Activated T-helper 2 cell treated with anti-CD3 and anti-CD28 coated beads, Interferon-gamma antibody, Interleukin-2, Interleukin-4, amounts not matched to agents 10 μg/mL and 5 μg/mL and 100 μg/mL, durations not matched to agents 14 hours and 24 hours and 36 hours (primary cell): ENCODE results near the gene NRXN3. TPM values are rescaled to one million over a fixed set of nuclear protein-coding genes. Genes with fewer than 3 reads are reported as not detected.
"Not testable (repeated sequence)": the region's sequence is repeated elsewhere in the genome, so short reads cannot be mapped to it uniquely, and the experiment has no call there.

Source experiments
- DNase-seq: peaks from one replicate; pipeline ENCODE4 v3.0.0; 2021; ENCODE audit warnings: low spot score
- H3K27ac Mint-ChIP-seq: one replicate; pipeline ENCODE4 v1.8.0; 2021; ENCODE audit warnings: mixed read lengths
- H3K27me3 Mint-ChIP-seq: one replicate; pipeline ENCODE4 v1.8.0; 2021; ENCODE audit warnings: low read depth, mixed read lengths
- H3K36me3 Mint-ChIP-seq: one replicate; pipeline ENCODE4 v1.8.0; 2021; ENCODE audit warnings: low read depth, mixed read lengths
- H3K4me1 Mint-ChIP-seq: one replicate; pipeline ENCODE4 v1.8.0; 2021; ENCODE audit warnings: low read depth, mixed read lengths
- H3K4me3 Mint-ChIP-seq: one replicate; pipeline ENCODE4 v1.8.0; 2021; ENCODE audit warnings: low read depth, mild to moderate bottlenecking, moderate library complexity, mixed read lengths
- H3K9me3 Mint-ChIP-seq: one replicate; pipeline ENCODE4 v1.8.0; 2021; ENCODE audit warnings: mixed read lengths
- intact Hi-C: fragments of 100-400 bp; cut with micrococcal nuclease; formaldehyde crosslinking; loops from one replicate; pipeline ENCODE4 v1.15.1; 2023
- total RNA-seq: library from RNA; stranded (reverse); gene quantifications from 2 replicates; pipeline ENCODE4 v1.2.3, GENCODE V29; 2022

Gene NRXN3
- total RNA-seq, 1 donor from 2014 or later = not detected

DNA sequence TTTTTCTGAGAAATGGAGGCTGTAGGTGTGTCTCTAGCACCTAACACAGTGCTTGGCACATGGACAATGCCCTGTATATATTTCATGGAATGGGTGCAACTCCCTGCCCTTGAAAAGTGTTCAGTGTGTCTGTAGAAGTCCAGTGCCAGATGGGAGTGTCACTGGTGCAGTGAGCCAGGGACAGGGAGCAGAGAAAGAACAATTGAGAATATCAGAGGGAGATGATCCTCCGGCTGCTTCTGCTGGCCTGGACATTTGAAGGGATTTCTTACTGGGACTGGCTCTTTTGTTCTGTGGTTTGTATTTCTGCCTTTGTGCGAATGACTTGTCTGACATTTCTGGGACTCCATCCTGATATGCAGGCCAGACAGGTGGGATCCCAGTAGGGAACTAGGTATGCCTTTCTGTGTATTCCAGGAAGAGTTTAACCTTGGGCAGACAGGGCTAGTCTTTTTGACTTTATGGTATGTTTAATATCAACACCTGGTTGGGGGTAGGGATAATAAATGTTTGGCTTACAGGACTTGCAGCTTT lies 328.0 kb downstream of the NRXN3 start:
- Mint-ChIP-seq H3K4me1 (no peaks in the 10 kb centered on the region), H3K27me3 (no peaks in the 10 kb centered on the region), H3K9me3 (no peaks in the 10 kb centered on the region), H3K27ac (no peak overlapping the region), H3K4me3 (no peak overlapping the region), H3K36me3 (no peaks in the 10 kb centered on the region)
- intact Hi-C loops = no loop called here
- DNase-seq = no peak

GRCh38 chr14:78501909-78502308 lies 331.7 kb downstream of the NRXN3 start:
- intact Hi-C loops = no loop called here
- no peak overlapping the region for H3K27ac Mint-ChIP-seq
- no peak for DNase-seq
- H3K4me1 Mint-ChIP-seq = no peaks in the 10 kb centered on the region
- H3K4me3 Mint-ChIP-seq = no peak overlapping the region
- no peaks in the 10 kb centered on the region for H3K36me3 Mint-ChIP-seq
- H3K9me3 Mint-ChIP-seq = no peaks in the 10 kb centered on the region
- H3K27me3 Mint-ChIP-seq = no peaks in the 10 kb centered on the region

DNA sequence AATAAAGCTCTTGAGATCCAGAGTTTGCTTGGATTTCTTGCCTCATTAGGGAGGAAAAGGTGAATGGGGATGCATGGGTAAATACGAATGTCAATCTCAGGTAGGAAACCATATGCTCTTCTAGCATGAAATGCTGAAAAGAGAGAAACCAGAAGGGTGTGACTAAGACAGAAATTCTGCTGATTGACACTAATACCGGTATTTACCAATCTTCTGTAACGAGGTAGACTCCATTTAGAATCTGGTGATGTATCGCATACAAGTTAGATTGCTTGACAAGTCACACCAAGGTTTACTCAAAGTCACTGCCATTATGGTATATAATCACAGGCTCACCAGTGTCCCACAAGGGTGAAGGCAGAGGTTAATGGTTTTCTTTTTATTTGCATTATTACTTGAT lies 337.9 kb downstream of the NRXN3 start:
- intact Hi-C loops = no loop called here
- no peak overlapping the region for H3K27ac Mint-ChIP-seq
- H3K27me3 Mint-ChIP-seq = no peaks in the 10 kb centered on the region
- no peak overlapping the region for H3K4me3 Mint-ChIP-seq
- no peaks in the 10 kb centered on the region for H3K36me3 Mint-ChIP-seq
- H3K9me3 Mint-ChIP-seq = no peaks in the 10 kb centered on the region
- no peak for DNase-seq
- H3K4me1 Mint-ChIP-seq = no peaks in the 10 kb centered on the region

GRCh38 chr14:78509516-78509915 lies 339.3 kb downstream of the NRXN3 start:
- Mint-ChIP-seq H3K36me3 (no peaks in the 10 kb centered on the region), H3K9me3 (no peaks in the 10 kb centered on the region), H3K4me1 (no peaks in the 10 kb centered on the region), H3K27ac (no peak overlapping the region), H3K27me3 (no peaks in the 10 kb centered on the region), H3K4me3 (no peak overlapping the region)
- intact Hi-C loops = no loop called here
- no peak for DNase-seq

GRCh38 chr14:78512021-78512420 lies 341.8 kb downstream of the NRXN3 start:
- Mint-ChIP-seq H3K27ac (no peak overlapping the region), H3K27me3 (no peaks in the 10 kb centered on the region), H3K4me3 (no peak overlapping the region), H3K4me1 (no peaks in the 10 kb centered on the region), H3K9me3 (no peaks in the 10 kb centered on the region), H3K36me3 (no peaks in the 10 kb centered on the region)
- intact Hi-C loops = no loop called here
- DNase-seq = no peak

GRCh38 chr14:78519863-78520262 lies 349.7 kb downstream of the NRXN3 start:
- no peak for DNase-seq
- intact Hi-C loops = no loop called here
- H3K36me3 Mint-ChIP-seq = no peaks in the 10 kb centered on the region
- H3K27ac Mint-ChIP-seq = no peak overlapping the region
- H3K4me3 Mint-ChIP-seq = no peak overlapping the region
- no peaks in the 10 kb centered on the region for H3K9me3 Mint-ChIP-seq
- no peaks in the 10 kb centered on the region for H3K27me3 Mint-ChIP-seq
- no peaks in the 10 kb centered on the region for H3K4me1 Mint-ChIP-seq

DNA sequence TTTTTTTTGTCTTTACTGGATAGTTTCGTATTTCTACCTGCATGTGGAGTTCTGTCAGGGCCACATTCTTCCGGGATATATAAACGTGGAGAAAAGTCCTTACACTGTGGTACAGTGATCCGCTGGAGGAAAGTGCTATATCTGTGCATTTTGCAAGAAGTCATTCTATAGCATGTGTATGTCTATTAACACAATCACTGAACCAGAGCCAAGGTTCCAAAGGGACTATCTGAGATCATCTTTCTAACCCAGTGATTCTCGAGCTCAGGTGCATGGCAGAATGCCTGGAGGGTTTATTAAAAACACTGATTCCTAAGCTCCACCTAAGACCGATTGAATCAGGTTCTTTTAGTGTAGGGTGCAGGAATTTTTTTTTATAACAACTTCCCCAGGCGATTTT lies 354.0 kb downstream of the NRXN3 start:
- Mint-ChIP-seq H3K27ac (no peak overlapping the region), H3K4me1 (no peaks in the 10 kb centered on the region), H3K27me3 (no peaks in the 10 kb centered on the region), H3K4me3 (no peak overlapping the region), H3K36me3 (no peaks in the 10 kb centered on the region), H3K9me3 (no peaks in the 10 kb centered on the region)
- no peak for DNase-seq
- intact Hi-C loops = no loop called here

DNA sequence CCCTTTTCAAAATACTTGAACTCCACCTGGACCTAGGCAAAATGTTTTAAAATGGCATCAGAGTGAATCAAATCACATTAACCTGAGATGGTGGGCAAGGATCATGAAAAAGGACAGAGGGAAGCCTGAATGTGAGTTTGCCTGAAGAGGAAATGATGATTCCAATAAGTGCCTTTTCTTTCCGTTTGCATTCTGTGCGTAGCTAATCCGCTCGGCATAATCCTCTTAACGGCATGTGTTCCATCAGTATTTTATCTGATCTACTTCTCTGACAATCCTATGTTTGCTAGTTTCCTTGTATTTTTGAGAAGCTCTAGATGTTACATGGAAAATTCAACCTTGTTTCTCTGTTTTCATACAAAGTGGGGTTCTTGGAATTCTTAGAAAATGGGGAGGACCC lies 354.6 kb downstream of the NRXN3 start:
- no peaks in the 10 kb centered on the region for H3K4me1 Mint-ChIP-seq
- no peaks in the 10 kb centered on the region for H3K9me3 Mint-ChIP-seq
- no peaks in the 10 kb centered on the region for H3K36me3 Mint-ChIP-seq
- intact Hi-C loops = no loop called here
- H3K27me3 Mint-ChIP-seq = no peaks in the 10 kb centered on the region
- no peak overlapping the region for H3K27ac Mint-ChIP-seq
- DNase-seq = no peak
- H3K4me3 Mint-ChIP-seq = no peak overlapping the region

DNA sequence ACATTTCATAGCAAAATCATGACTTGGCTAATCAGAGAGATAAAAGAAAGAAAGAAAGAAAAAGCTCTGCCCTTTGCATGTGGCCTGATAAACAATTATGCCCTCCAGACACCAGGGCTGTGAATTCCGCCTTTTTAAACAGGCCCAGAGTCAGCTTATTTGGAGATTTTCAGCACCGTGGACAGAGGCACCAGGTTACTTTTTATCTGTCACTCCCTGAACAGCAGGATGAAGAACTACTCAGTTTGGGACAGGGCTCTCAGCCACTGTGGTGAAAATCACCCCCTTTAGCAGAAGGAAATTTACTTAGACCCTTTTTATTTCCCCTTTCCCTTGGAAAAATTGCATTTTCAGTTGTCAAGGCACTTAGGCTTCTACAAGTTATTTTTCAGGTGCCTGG lies 359.9 kb downstream of the NRXN3 start:
- Mint-ChIP-seq H3K27ac (no peak overlapping the region), H3K27me3 (no peaks in the 10 kb centered on the region), H3K4me1 (no peaks in the 10 kb centered on the region), H3K9me3 (peaks cover 5% of the 10 kb centered on the region), H3K4me3 (no peak overlapping the region), H3K36me3 (no peaks in the 10 kb centered on the region)
- intact Hi-C loops = no loop called here
- no peak for DNase-seq

GRCh38 chr14:78534141-78534540 lies 364.0 kb downstream of the NRXN3 start:
- Mint-ChIP-seq H3K36me3 (no peaks in the 10 kb centered on the region), H3K4me3 (no peak overlapping the region), H3K4me1 (no peaks in the 10 kb centered on the region), H3K27me3 (no peaks in the 10 kb centered on the region), H3K27ac (no peak overlapping the region), H3K9me3 (peaks cover 5% of the 10 kb centered on the region)
- DNase-seq = no peak
- intact Hi-C loops = no loop called here

DNA sequence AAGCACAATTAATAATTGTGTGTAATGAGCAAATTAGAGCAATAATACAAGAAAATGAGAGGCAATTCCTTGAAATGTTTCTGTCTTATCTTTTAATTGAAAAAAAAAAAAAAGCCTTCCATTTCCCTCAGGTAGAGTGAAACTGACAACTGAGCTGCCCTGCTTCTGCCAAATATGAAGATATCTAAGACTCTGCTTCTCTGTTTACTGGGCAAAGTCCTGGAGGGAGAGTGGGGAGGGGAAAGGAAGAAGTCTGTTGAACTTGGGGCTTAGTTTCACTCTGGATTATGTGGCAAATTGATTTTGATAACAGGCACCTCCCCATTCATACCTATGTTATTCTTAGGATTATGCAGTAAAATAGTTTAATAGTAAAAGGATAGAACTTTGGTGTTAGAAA lies 364.9 kb downstream of the NRXN3 start:
- H3K4me1 Mint-ChIP-seq = no peaks in the 10 kb centered on the region
- no peak overlapping the region for H3K4me3 Mint-ChIP-seq
- intact Hi-C loops = no loop called here
- peaks cover 5% of the 10 kb centered on the region for H3K9me3 Mint-ChIP-seq
- DNase-seq = no peak
- no peak overlapping the region for H3K27ac Mint-ChIP-seq
- H3K36me3 Mint-ChIP-seq = no peaks in the 10 kb centered on the region
- no peaks in the 10 kb centered on the region for H3K27me3 Mint-ChIP-seq

GRCh38 chr14:78541788-78542187 lies 371.6 kb downstream of the NRXN3 start:
- intact Hi-C loops, H3K4me1 Mint-ChIP-seq: not testable (repeated sequence)

GRCh38 chr14:78543433-78543832 lies 373.3 kb downstream of the NRXN3 start:
- Mint-ChIP-seq H3K27ac (no peak overlapping the region), H3K4me3 (no peak overlapping the region), H3K4me1 (no peaks in the 10 kb centered on the region), H3K27me3 (no peaks in the 10 kb centered on the region), H3K9me3 (peaks cover 7% of the 10 kb centered on the region), H3K36me3 (no peaks in the 10 kb centered on the region)
- no peak for DNase-seq
- intact Hi-C loops = no loop called here

More at GRCh38 chr14:78541788-78542187, 371.6 kb downstream of the NRXN3 start:
- H3K36me3 Mint-ChIP-seq, H3K27me3 Mint-ChIP-seq, H3K9me3 Mint-ChIP-seq, H3K27ac Mint-ChIP-seq, DNase-seq, H3K4me3 Mint-ChIP-seq: not testable (repeated sequence)

- Mint-ChIP-seq H3K4me3 (no peak overlapping the region), H3K9me3 (no peaks in the 10 kb centered on the region), H3K4me1 (no peaks in the 10 kb centered on the region), H3K27ac (no peak overlapping the region), H3K27me3 (no peaks in the 10 kb centered on the region), H3K36me3 (no peaks in the 10 kb centered on the region)
- no peak for DNase-seq
- intact Hi-C loops = no loop called here
Observed at GRCh38 chr14:78561074-78561473, 390.9 kb downstream of the NRXN3 start.
